22Rv1 (cell line): ENCODE measurements around the gene HOXA3.

Experiments used
- H3K27ac ChIP-seq: fragments of 450-650 bp; 2 replicates; pipeline ENCODE4 v1.5.1; 2017
- CTCF ChIP-seq: fragments of 450-650 bp; IDR thresholded peaks from 2 replicates; pipeline ENCODE4 v1.5.1; 2017; ENCODE audit warnings: mild to moderate bottlenecking
- ZFX ChIP-seq: fragments of 450-650 bp; IDR thresholded peaks from 2 replicates; pipeline ENCODE4 v1.6.1; 2017; ENCODE audit warnings: antibody characterized with exemption, borderline replicate concordance

HOXA3 gene

GRCh38 chr7:27183682-27184336, 31.4 kb upstream of the HOXA3 start:
- no peak overlapping the region for H3K27ac ChIP-seq
- TF ChIP-seq ZFX (no peak), CTCF (peak; percentile 28; the same call in 1 of the 2 replicates)

- no peak overlapping the region for H3K27ac ChIP-seq
- no peak for TF ChIP-seq ZFX
- TF ChIP-seq CTCF = no peak
These were observed 30.7 kb upstream of the HOXA3 start for GRCh38 chr7:27182861-27183681.

- H3K27ac ChIP-seq = no peak overlapping the region
- TF ChIP-seq ZFX (no peak), CTCF (no peak)
These were observed 30.0 kb upstream of the HOXA3 start for GRCh38 chr7:27182285-27182841.

- H3K27ac ChIP-seq = no peak overlapping the region
- TF ChIP-seq CTCF (no peak), ZFX (no peak)
These were observed 29.5 kb upstream of the HOXA3 start for GRCh38 chr7:27181795-27182275.

- TF ChIP-seq CTCF (no peak), ZFX (no peak)
These were observed 28.3 kb upstream of the HOXA3 start for GRCh38 chr7:27180431-27181420.

GRCh38 chr7:27179503-27180430, 27.4 kb upstream of the HOXA3 start:
- TF ChIP-seq ZFX (no peak), CTCF (peak; percentile 100)
- H3K27ac ChIP-seq = peak overlapping the region; percentile 46

More at GRCh38 chr7:27180431-27181420, 28.3 kb upstream of the HOXA3 start:
- peak overlapping the region; percentile 46; the same call in 1 of the 2 replicates for H3K27ac ChIP-seq
